Right ventricle myocardium inferior (tissue), 1 donor: ENCODE results near the gene SIGLEC10. TPM values are rescaled to one million over a fixed set of nuclear protein-coding genes. Genes with fewer than 3 reads are reported as not detected.
"Not testable (repeated sequence)": the region's sequence is repeated elsewhere in the genome, so short reads cannot be mapped to it uniquely, and the experiment has no call there.

Experiments used
- ATAC-seq: fragments of 200-7000 bp; cut with Tn5 transposase; one replicate; pipeline ENCODE4 v1.9.1; 2020; ENCODE audit warnings: mild to moderate bottlenecking, moderate library complexity
- DNase-seq: peaks from one replicate; pipeline ENCODE4 v3.0.0; 2021; ENCODE audit errors: missing footprints
- intact Hi-C: fragments of 100-400 bp; cut with DNase I; formaldehyde crosslinking; loops from one replicate; pipeline ENCODE4 v1.11.0; 2022
- long read RNA-seq: library from polyadenylated mRNA; unstranded; transcript quantifications from one replicate; pipeline ENCODE4 v2.0.0, GENCODE V29; 2021
- total RNA-seq: library from RNA; stranded (reverse); fragmentation: NEBNext Ultra II Directional; extraction: Animal tissue kit (Norgen Biotek cat#: 25700); gene quantifications from one replicate; pipeline ENCODE4 v1.2.1, GENCODE V29; 2021
- donor health status: DM: no; HTN: yes; CAD: no; lungs with severe emphysema.

SIGLEC10 gene, protein sequence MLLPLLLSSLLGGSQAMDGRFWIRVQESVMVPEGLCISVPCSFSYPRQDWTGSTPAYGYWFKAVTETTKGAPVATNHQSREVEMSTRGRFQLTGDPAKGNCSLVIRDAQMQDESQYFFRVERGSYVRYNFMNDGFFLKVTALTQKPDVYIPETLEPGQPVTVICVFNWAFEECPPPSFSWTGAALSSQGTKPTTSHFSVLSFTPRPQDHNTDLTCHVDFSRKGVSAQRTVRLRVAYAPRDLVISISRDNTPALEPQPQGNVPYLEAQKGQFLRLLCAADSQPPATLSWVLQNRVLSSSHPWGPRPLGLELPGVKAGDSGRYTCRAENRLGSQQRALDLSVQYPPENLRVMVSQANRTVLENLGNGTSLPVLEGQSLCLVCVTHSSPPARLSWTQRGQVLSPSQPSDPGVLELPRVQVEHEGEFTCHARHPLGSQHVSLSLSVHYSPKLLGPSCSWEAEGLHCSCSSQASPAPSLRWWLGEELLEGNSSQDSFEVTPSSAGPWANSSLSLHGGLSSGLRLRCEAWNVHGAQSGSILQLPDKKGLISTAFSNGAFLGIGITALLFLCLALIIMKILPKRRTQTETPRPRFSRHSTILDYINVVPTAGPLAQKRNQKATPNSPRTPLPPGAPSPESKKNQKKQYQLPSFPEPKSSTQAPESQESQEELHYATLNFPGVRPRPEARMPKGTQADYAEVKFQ
- total RNA-seq, result 1.1 TPM
- long read RNA-seq, result 0 reads

DNA sequence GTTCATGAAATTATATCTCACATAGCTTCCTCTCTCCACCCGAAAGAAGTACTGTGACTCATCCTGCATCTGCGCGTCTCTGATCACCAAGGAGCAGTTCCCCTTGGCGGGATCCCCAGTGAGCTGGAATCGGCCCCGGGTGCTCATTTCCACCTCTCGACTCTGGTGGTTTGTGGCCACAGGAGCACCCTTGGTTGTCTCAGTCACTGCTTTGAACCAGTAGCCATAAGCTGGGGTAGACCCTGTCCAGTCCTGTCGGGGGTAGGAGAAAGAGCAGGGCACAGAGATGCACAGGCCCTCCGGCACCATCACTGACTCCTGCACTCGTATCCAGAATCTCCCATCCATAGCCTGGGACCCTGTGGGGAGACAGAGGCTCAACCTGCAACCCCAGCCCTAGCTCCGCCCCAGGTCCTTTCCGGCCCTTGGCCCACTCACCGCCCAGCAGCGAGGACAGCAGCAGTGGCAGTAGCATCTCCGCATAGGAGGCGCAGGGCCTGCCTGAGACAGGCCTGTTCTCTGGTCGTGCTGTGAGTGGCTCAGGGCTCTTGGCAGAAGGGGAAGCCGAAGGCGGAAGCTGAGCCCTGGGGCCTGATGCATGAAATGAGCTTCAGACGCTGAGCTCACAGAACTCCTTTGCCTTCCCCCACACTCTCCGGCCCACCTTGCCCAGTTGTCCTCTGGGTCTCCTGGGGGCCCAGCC, at the start of gene SIGLEC10:
Gene SIGLEC10, minus strand, starts transcription at position 536 of the 703 bp plus-strand sequence. Its CDS starts 61 bp downstream, at position 475.
- DNase-seq (peak; percentile 90), ATAC-seq (peak; percentile 66)
- intact Hi-C loops, result no loop called here

DNA sequence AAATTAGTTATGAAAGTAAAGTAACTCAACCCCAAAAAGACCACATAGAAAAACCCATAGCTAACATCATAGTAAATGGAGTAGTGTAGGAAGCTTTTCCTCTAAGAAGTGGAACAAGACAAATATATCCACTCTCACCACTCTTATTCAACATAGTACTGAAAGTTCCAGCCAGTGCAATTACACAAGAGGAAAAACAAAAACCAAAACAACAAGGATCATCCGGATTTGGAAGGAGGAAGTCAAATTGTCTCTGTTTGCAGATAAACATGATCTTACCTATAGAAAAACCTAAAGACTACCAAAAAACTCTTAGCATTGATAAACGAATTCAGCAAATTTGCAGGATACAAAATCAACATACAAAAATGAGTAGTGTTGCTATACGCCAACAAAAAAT, 49.3 kb upstream of the SIGLEC10 start:
- intact Hi-C loops, result no loop called here
- DNase-seq (no peak), ATAC-seq (no peak)

DNA sequence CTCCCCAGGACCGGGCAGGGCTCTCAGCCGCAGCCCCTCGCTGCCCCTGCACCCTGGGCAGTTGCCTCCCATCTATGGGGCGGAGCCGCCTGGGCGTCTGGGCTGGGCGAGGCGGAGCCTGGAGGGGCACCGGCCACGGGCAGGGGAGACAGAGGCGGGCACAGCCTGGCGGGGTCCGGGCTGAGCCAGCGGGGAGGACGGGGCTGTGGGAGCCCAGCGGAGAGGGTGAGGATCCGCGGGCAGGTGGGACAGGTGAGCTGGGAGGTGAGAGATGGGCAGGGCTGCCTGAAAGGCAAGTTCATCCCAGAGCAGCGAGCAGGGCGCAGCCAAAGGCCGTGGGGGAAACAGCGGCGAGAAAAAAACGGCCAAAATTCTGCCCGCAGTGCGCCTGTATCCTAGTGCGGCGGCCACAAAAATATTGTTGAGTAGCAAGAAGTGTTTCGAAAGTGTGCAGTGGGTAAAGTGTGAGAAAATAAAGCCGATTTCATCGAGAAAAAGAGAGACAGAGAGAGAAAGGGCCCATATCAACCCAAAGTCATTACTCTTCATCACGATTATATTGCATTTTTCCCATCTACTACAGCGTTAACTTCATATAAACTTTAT, 46.6 kb upstream of the SIGLEC10 start:
- intact Hi-C loops, DNase-seq, ATAC-seq: not testable (repeated sequence)

DNA sequence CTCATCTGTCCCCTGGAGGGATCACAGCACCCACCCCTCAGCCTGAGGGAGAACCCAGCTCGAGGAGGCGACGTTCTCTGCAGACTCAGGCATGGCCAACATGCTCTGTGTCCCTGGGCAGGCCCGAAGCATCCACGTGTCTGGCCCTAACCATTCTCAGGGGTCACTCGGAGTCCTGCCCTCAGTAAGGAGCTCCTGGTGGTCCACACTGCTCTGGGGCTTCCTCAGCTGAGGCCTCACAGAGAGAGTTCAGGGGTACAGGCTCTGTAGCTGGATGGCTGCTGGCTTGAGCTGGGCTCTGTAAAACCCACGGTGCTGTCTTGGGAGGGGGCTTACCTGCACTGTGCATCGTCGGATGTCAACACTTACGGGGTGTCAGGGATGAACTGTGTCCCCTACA, 45.2 kb upstream of the SIGLEC10 start:
- no peak for DNase-seq

DNA sequence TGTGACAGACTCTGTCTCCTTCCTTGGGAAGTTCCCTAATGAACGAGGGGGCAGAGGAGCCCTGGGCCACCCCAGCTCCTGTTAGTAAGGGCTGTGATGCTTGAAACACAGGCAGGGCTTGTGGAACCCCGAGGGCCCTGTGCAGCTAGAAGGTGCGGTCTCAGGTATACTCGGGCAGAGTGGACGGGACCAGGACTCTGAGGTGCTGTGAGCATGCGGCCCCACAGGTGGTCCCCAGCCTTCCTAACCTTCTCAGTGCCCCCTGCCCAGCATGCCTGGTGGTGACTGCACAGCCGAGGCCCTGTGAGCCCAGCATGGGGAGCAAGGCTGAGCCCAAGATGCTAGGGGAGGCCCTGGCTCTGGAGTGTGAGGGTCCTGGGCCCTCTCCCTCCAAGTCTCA, 44.8 kb upstream of the SIGLEC10 start:
- no peak for DNase-seq
- intact Hi-C loops, result no loop called here
- no peak for ATAC-seq

More for the DNA sequence above, 45.2 kb upstream of the SIGLEC10 start:
- ATAC-seq, result no peak
- intact Hi-C loops, result no loop called here

DNA sequence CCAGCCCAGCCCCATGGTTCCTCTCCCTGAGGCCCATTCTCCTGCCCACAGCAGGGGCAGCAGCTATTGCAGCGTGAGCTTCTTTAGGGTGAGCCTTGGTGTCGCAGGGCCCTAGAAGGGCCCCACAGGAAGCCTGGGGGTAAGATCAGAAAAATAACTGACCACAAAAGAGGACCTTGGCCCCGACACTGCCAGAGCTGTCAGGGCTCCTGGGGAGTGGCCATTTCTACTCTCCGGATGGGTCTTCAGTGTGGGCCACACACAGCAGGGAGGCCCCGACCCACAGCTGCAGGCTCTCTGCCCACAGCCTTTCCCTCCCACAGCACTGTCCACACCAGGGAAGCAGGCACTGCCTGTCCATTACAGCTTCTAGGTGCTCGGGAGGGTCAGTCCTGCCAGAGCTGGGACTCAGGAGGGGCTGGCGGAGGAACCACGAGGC, 44.3 kb upstream of the SIGLEC10 start:
- intact Hi-C loops, result no loop called here
- no peak for DNase-seq
- ATAC-seq, result peak; percentile 68

DNA sequence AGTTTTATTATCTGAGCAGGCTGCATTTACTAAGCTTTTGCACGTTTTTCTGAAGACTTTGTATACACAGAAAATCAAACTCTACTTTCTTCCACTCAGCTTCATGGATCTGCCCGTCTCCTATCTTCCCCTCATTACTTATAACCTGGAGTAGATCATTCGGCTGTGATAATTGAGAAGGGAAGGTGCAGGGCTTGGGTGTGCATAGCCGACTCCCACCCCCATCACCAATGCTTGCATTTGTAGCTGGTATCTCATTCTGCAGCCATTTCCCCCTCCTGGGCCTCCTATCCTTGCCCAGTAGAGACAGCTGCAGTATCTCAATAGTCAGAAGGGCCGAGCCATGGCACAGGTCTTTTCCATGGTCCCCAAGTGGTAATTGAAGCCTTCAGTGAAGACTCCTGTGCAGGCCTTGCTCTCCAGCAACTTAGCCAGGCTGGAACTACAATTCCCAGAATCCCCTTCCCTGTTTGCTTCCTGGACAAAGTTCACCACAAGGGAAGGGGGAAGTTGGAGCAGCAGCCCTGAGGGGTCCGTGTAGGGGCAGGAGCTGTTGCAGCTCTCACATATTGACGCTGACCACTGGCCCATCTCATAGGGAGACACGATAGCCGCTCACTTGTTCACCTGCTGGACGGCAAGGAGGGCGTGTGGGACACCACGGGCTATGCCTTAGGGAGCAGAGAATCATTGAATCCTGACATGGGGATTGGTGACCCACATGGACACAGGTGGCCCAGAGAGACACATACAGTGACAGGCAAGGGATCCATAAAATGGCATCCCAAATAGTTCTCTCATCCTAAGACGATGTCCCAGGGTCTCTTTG, 42.9 kb upstream of the SIGLEC10 start:
- intact Hi-C loops, result no loop called here
- DNase-seq (no peak), ATAC-seq (no peak)

DNA sequence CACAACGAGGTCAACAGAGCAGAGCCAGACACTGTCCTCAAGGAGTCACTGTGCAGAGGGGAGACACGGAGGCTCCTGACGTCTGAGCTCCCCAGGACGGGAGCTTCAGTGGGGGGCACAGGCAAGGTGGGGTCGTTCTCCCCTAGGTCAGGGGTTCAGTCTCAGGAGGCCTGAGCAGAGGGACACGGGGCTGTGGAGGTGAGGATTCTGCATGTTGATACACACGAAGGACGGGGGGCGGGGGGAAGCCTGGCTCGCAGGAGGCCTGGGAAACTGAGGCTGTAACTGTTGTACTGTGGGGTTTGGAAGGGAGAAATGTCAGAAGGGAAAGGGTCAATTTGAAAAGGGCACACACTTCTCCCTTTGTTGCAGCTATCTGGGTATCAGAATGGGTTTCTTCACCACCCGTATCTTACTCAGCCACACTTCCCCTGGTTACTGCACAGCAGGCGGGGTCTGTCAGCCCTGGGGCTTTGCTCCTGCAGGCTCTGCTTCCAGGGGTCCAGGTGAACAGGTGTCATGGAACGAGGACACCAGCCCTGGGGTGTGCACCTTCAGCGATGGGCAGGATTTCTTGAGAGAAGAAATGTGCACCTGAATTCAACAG, 41.6 kb upstream of the SIGLEC10 start:
- intact Hi-C loops, result no loop called here
- no peak for ATAC-seq
- DNase-seq, result no peak

DNA sequence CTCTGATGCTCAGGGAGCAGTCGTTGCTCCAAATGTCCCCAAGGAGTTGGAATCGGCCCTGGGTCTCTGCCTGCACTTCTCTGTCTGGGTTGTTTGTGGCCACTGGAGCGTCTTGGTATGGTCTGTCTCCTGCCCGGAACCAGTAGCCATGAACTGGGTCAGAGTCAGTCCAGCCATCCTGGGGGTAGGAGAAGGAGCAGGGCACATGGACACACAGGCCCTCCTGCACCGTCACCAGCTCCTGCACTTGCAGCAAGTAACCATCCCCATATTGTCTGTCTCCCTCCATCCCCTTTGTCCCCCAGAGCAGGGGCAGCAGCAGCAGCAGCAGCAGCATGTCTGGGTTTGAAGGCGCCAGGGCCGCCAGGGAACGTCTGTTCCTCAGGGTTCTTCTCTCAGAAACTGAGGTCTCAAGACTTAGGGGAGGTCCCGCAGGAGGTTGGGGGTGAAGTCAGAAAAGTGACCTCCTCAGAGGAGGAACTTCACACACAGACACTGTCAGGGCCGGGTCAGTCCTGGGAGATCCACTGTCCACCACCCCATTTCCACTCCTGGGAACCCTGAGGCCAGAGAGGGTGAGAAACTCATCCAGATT, 40.7 kb upstream of the SIGLEC10 start, which contains the start of gene SIGLEC8:
Gene SIGLEC8, minus strand, starts transcription at position 404 of the 595 bp plus-strand sequence. Its CDS starts 67 bp downstream, at position 337.
- intact Hi-C loops, result no loop called here
- ATAC-seq (no peak), DNase-seq (no peak)

DNA sequence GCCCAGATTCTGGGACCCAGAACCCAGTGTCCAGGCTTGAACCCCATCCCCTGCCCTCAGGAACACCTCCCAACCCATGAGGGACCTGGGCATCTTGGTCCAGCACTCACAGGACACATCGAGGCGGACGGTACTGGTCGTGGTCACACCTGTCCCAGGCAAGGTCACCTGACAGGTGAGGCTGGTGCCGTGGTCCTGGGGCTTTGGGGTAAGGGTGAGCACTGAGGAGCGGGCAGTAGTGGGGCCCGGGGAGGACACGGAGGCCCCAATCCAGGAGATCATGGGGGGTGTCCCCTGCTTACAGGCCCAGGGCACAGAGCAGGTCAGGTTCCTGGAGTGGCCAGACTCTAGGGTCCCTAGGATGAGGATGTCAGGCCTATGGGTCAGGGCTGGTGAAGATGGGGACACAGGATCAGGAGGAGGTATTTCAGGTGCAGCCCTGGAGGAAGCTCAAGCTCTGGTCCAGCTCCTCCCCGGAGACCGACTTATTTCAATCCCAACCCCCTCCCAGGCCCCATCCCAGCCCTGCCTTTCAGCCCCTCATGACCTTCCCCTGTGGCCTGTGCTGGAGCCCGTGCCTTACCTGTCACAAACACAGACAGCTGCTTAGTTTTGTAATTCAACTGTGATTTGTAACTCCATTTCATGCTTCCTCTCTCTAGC, 40.0 kb upstream of the SIGLEC10 start:
- no peak for ATAC-seq
- intact Hi-C loops, result no loop called here
- no peak for DNase-seq

DNA sequence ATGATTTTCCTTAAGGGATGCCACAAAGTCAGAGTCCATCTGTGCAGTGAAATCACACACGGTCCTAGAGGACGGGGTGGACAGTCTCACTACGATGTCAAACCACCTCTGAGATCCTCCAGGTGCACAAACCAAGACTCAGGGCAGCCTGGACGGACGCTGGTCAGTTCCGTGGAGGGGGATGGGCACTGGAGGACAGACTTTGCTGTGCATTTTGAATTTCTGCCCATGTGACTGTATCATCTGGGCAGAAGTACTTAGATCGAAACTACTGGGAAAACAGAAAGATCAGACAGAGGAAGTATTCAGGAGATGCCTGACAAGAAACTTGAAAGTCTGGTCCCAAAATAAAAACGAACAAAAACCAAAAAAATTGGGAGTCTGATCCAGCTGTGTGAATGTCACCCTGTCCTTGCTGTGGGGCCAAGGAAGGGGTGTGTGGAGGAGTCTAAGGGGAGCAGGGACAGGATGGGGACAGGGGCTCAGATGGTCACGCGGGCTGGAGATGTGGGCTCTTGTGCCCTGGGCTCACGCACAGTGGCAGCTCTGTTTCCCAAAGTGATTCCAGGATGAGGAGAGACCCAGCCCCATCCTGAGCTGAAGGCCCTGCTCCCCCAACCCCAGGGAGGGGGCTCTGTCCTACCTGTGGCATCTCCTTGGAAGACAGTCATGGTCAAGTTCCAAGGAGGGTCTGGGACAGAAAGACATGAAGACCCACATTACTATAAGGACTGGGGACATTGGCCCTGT, 39.3 kb upstream of the SIGLEC10 start:
- intact Hi-C loops, result no loop called here
- ATAC-seq, result no peak
- no peak for DNase-seq

DNA sequence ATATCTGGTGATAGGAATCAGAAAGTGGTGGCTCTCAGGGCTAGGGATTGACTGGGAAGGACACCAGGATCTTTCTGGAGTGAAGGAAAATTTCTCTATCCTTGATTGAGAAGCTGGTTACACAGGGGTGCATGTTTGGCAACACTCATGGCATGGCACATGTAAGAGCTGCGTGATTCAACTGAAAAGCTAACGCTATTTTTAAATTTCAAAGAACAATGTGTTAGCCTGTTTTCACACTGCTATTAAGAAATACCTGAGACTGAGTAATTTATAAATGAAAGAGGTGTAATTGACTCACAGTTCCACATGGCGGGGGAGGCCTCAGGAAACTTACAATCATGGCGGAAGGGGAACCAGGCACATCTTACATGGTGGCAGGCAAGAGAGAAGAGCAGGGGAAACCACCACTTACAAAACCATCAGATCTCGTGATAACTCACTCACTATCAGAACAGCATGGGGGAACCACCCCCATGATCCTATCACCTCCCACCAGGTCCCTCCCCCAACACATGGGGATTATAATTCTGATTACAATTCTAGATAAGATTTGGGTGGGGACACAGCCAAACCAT, 33.4 kb upstream of the SIGLEC10 start:
- intact Hi-C loops, result no loop called here
- ATAC-seq (no peak), DNase-seq (no peak)

DNA sequence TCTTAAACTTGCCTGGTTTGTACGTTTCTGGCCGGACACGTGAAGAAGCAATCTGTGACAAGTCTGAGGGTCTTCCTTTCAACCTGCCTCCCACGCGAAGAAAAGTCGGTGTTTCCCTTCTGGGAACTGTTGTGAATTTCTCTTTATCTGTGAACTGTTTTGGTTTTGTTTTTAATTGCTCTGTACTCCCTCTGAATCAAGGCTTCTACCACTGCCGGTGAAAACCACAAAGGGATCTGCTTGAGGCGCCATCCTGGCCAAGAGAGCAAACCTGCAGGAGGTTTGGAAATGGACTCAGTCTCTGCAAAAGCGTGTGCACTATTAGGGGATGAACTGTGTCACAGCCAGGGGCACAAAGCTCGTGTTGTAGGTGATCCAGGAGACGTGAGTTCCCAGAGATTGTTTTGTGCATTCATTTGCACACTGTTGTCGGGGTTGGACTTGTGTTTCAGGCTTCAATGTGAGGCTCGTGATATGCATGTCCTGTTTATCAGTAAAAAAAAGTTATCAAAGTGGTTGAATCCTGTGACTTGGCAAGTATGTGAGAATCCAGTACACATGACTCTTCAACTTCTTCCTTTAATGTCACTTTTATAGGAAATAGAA, 31.1 kb upstream of the SIGLEC10 start:
- ATAC-seq (no peak), DNase-seq (no peak)
- intact Hi-C loops, result no loop called here

DNA sequence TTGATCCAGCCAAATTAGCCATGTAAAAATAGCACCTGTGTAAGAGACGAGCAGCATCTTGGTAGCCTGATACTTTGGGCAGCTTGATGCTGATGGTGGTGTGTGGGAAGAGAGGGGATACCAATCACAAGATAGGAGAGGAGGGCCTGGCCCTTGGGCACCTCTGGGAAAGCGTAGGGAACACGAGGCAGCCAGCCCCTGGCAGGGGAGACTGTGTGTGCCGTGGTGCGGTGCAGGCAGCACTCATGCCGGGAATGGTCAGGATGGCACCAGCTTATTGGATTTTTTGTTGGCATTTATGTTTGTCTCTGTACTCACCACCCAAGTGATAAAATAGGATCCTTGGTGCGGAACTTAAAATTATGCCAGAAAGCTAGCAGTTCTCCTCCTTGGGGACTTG, 30.6 kb upstream of the SIGLEC10 start:
- ATAC-seq (no peak), DNase-seq (no peak)
- intact Hi-C loops, result no loop called here

DNA sequence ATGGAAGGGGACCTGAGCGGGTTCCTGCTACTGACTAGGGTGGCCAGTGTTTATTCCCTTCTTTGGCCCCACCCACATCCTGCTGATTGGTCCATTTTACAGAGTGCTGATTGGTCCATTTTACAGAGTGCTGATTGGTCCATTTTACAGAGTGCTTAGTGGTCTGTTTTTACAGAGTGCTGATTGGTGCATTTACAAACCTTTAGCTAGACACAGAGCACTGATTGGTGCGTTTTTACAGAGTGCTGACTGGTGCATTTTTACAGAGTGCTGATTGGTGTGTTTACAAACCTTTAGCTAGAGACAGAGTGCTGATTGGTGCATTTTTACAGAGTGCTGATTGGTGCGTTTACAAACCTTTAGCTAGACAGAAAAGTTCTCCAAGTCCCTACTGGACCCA, 30.1 kb upstream of the SIGLEC10 start:
- ATAC-seq, DNase-seq, intact Hi-C loops: not testable (repeated sequence)
